Tibial artery (tissue), 4 donors: Measurements from ENCODE around the gene TLE1.

Experiments
- DNase-seq, 2 donors: peaks; one replicate each; pipeline ENCODE4 v3.0.0-alpha.2; 2019
- H3K27ac ChIP-seq, 2 donors: fragments of 200-600 bp; sonication (generic) in 1 of 2; 1 replicate in 1 of 2; 2 replicates in 1 of 2; pipeline ENCODE4 v1.5.1; 2018 to 2019; ENCODE audit warnings: mild to moderate bottlenecking in 1 of 2
- H3K27me3 ChIP-seq, 2 donors: fragments of 200-600 bp; sonication (generic) in 1 of 2; one replicate each; pipeline versions ENCODE4 v1.5.1 to v1.6.0; 2016 to 2019
- H3K36me3 ChIP-seq, 3 donors: fragments of 200-600 bp; sonication (generic) in 2 of 3; one replicate each; pipeline ENCODE4 v1.5.1; 2016 to 2019; ENCODE audit warnings: mild to moderate bottlenecking in 2 of 3
- H3K4me1 ChIP-seq, 4 donors: fragments of 200-600 bp; sonication (generic) in 2 of 4; 1 replicate in 3 of 4; 2 replicates in 1 of 4; pipeline ENCODE4 v1.5.1; 2016 to 2019
- H3K4me3 ChIP-seq, 2 donors: fragments of 200-600 bp; sonication (generic) in 1 of 2; 1 replicate in 1 of 2; 2 replicates in 1 of 2; pipeline ENCODE4 v1.5.1; 2018 to 2019; ENCODE audit warnings: mild to moderate bottlenecking in 2 of 2
- H3K9me3 ChIP-seq, 3 donors: fragments of 200-600 bp; sonication (generic) in 1 of 3; one replicate each; pipeline ENCODE4 v1.5.1; 2016 to 2019
- intact Hi-C: fragments of 100-400 bp; cut with DNase I; formaldehyde crosslinking; loops from one replicate; pipeline ENCODE4 v1.15.0; 2023; ENCODE audit warnings: low total_unique reads
- TF ChIP-seq, protein P1 (sequence below), 2 experiments: fragments of 200-600 bp in 1 of 2; fragments of 450-650 bp in 1 of 2; IDR thresholded peaks; one replicate each; pipeline ENCODE4 v1.5.1; 2017 to 2019; ENCODE audit warnings: antibody characterized with exemption in 2 of 2, mild to moderate bottlenecking in 1 of 2, moderate library complexity in 1 of 2

TLE1 gene

DNA sequence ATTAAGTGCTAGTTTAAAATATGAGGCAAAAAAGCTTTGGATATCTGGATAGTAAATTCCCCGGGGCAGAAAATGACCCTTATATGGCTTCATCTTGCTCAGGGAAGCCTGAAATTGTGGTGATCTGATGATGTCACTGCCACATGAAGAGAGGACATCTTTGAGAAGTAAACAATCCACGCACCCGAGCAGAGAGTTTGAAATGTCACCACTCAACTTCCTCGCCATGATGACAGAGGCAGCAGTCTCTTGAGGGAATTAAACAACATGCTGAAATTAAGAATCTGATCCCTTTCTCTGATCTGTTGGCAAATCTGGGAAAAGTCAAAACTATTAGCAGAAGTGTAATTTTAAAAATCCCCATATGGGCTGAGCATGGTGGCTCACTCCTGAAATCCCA is 110.0 kb downstream of the TLE1 start:
- Histone ChIP-seq H3K27ac (no peak overlapping the region), H3K9me3 (no peaks in the 10 kb centered on the region), H3K27me3 (no peaks in the 10 kb centered on the region), H3K4me1 (peaks cover 0 to 18% (median 0%) of the 10 kb centered on the region in 4 donors), H3K36me3 (peaks cover 9 to 14% (median 9%) of the 10 kb centered on the region in 3 donors), H3K4me3 (no peak overlapping the region)
- TF ChIP-seq, protein P1, sequence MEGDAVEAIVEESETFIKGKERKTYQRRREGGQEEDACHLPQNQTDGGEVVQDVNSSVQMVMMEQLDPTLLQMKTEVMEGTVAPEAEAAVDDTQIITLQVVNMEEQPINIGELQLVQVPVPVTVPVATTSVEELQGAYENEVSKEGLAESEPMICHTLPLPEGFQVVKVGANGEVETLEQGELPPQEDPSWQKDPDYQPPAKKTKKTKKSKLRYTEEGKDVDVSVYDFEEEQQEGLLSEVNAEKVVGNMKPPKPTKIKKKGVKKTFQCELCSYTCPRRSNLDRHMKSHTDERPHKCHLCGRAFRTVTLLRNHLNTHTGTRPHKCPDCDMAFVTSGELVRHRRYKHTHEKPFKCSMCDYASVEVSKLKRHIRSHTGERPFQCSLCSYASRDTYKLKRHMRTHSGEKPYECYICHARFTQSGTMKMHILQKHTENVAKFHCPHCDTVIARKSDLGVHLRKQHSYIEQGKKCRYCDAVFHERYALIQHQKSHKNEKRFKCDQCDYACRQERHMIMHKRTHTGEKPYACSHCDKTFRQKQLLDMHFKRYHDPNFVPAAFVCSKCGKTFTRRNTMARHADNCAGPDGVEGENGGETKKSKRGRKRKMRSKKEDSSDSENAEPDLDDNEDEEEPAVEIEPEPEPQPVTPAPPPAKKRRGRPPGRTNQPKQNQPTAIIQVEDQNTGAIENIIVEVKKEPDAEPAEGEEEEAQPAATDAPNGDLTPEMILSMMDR (IDR thresholded peaks at IDR 0.05) = no peak
- no peak for DNase-seq
- intact Hi-C loops = no loop called here

DNA sequence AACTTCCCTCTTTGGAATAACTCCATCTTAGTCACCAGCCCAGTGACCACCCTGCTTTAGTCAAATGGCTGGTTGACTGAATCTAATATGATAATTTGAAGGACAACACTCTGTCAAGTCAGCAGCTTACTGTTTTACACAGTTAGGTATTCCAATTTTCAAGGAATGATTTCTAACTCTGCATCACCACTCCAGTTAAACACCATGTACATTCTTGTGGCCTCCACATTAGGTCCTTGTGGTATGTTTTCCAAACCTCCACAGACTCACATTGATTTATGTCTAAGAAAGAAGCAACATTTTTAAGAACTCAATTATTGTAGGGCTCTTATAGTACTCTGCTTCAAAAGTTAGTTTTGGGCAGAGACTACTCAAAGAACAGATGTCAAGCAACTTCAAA is 110.7 kb downstream of the TLE1 start:
- Histone ChIP-seq H3K27ac (no peak overlapping the region), H3K4me1 (peaks cover 0 to 18% (median 0%) of the 10 kb centered on the region in 4 donors), H3K36me3 (peaks cover 1 to 6% (median 2%) of the 10 kb centered on the region in 3 donors), H3K4me3 (no peak overlapping the region), H3K27me3 (no peaks in the 10 kb centered on the region), H3K9me3 (no peaks in the 10 kb centered on the region)
- intact Hi-C loops = no loop called here
- no peak for DNase-seq
- TF ChIP-seq, protein P1 (IDR thresholded peaks at IDR 0.05) = no peak

DNA sequence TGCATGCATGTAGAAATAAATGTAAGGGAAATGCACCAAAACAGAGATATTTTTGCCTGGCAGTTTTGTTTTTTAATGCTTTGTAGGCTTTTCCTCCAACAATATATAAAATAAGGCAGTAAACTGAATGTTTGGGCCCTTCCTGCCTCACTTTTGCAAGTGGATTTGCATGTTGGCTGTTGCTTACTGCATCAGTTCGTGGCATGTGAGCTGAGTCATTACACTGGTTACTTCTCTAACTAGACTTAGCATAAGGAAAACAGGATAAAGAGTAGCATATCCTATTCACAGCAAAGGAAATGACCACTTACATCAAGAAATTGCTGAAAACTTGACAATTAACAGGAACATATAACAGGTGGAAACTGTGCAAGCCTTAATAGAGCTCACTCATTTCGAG is 113.4 kb downstream of the TLE1 start:
- Histone ChIP-seq H3K4me3 (no peak overlapping the region), H3K36me3 (no peaks in the 10 kb centered on the region), H3K27ac (no peak overlapping the region), H3K27me3 (no peaks in the 10 kb centered on the region), H3K9me3 (no peaks in the 10 kb centered on the region), H3K4me1 (peaks cover 0 to 4% (median 0%) of the 10 kb centered on the region in 4 donors)
- TF ChIP-seq, protein P1 (IDR thresholded peaks at IDR 0.05) = no peak
- DNase-seq = no peak
- intact Hi-C loops = no loop called here

DNA sequence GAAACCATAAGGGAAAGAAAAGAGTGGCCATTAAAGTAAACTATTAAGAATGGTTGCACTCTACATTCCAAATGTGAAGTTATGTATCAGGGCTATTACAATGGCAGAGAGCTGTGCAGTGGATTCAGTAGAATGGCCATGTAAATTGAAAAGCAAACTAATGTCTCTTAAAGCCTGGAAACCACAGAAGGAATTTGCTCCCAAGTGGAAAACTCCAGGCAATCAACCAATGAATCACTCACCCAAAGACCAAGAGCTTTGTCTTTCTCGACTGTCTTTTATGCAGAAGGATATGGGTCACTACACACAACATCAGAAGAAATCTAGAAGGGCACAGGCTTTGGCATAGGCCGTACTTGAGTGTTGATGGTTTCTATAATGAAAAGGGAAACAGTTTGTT is 114.9 kb downstream of the TLE1 start:
- intact Hi-C loops = no loop called here
- TF ChIP-seq, protein P1 (IDR thresholded peaks at IDR 0.05) = no peak
- peaks cover 0 to 4% (median 0%) of the 10 kb centered on the region in 4 donors for H3K4me1 ChIP-seq
- H3K27me3 ChIP-seq = no peaks in the 10 kb centered on the region
- DNase-seq = no peak
- no peak overlapping the region for H3K27ac ChIP-seq
- no peak overlapping the region for H3K4me3 ChIP-seq
- H3K36me3 ChIP-seq = no peaks in the 10 kb centered on the region
- H3K9me3 ChIP-seq = no peaks in the 10 kb centered on the region

DNA sequence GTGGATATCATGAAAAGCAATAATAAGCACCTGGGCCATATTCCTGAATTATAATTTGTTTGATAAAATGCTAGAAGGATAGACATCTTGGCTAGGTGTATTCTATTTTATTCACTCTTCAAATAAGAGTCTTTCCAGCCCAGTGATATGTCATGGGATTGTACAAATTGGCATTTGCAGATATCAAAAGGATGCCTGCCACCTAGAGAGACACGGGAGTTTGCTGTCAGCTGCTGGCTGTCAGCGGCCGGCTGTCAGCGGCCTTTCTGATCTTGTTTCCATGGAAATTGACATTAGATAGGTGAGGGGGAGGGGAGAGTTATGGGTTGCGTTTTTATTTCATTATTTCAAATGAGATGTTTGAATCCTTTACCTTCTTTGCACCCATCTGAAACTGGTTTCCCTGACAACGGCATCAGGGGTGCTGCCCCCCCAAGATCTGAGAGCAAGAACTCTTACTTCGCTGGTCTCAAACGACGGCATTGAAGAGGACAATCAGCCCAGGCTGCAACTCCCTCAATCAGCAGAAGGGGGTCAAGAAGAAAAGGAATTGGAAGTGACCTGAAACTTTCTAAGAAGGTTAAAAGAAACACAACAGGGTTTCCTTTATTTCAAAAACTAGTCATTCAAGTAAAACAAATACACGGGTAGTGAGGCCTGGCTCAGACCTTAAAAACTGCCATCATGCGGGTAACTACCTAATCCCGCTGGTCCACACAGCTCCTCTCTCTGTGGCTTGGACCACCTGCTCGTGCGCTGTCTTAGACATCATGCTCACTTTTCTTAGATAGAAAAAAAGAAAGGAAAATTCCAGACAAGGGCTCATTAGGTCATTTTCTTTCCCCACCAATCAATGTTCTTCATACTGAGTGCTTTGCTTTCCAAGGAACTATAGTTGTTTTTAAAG is 115.7 kb downstream of the TLE1 start:
- TF ChIP-seq, protein P1 (IDR thresholded peaks at IDR 0.05) = no peak
- intact Hi-C loops = no loop called here
- no peaks in the 10 kb centered on the region for H3K9me3 ChIP-seq
- H3K27ac ChIP-seq = no peak overlapping the region
- H3K36me3 ChIP-seq = no peaks in the 10 kb centered on the region
- H3K4me3 ChIP-seq = no peak overlapping the region
- DNase-seq = no peak
- H3K27me3 ChIP-seq = no peaks in the 10 kb centered on the region
- H3K4me1 ChIP-seq = peaks cover 0 to 4% (median 0%) of the 10 kb centered on the region in 4 donors
